Duodenal mucosa (tissue), 2 donors: Measurements from ENCODE around the gene PIK3C2A.
"Not testable (repeated sequence)": the region's sequence is repeated elsewhere in the genome, so short reads cannot be mapped to it uniquely, and the experiment has no call there.

ENCODE experiments used
- H3K27ac ChIP-seq: one replicate; pipeline ENCODE4 v1.7.0; 2013; ENCODE audit warnings: low read depth, low read length
- H3K27me3 ChIP-seq, 2 donors: one replicate each; pipeline ENCODE4 v1.7.0; 2013; ENCODE audit warnings: low read length in 2 of 2, control low read depth in 1 of 2; ENCODE audit not compliant: insufficient read depth in 2 of 2, control insufficient read depth in 1 of 2
- H3K36me3 ChIP-seq, 2 donors: one replicate each; pipeline ENCODE4 v1.7.0; 2013; ENCODE audit warnings: low read length in 2 of 2, control low read depth in 1 of 2; ENCODE audit not compliant: insufficient read depth in 2 of 2, control insufficient read depth in 1 of 2
- H3K4me1 ChIP-seq, 2 donors: one replicate each; pipeline ENCODE4 v1.7.0; 2013; ENCODE audit warnings: low read length in 2 of 2, control low read depth in 1 of 2; ENCODE audit not compliant: insufficient read depth in 2 of 2, control insufficient read depth in 1 of 2
- H3K4me3 ChIP-seq, 2 donors: one replicate each; pipeline ENCODE4 v1.7.0; 2013; ENCODE audit warnings: low read length in 2 of 2, low read depth in 1 of 2
- H3K9ac ChIP-seq, 2 donors: one replicate each; pipeline ENCODE4 v1.7.0; 2013; ENCODE audit warnings: low read length in 2 of 2, low read depth in 1 of 2
- H3K9me3 ChIP-seq, 2 donors: one replicate each; pipeline ENCODE4 v1.7.0; 2013; ENCODE audit warnings: low read length in 2 of 2, control low read depth in 1 of 2; ENCODE audit not compliant: control insufficient read depth in 1 of 2

PIK3C2A gene

GRCh38 chr11:17207317-17208256 lies at the start of gene PIK3C2A:
PIK3C2A (minus strand) TSS chr11:17207986; CDS start chr11:17169741, 38,245 bp downstream.
- no peaks in the 10 kb centered on the region for H3K27me3 ChIP-seq
- peak within 1 kb of the TSS; percentile 86 to 90 for H3K4me3 ChIP-seq
- peak within 1 kb of the TSS; percentile 96 for H3K27ac ChIP-seq
- H3K36me3 ChIP-seq: peaks cover 2 to 5% of the 10 kb centered on the region in 2 donors
- peaks cover 9 to 13% of the 10 kb centered on the region in 2 donors for H3K4me1 ChIP-seq
- peak within 1 kb of the TSS; percentile 83 to 95 for H3K9ac ChIP-seq
- H3K9me3 ChIP-seq: no peaks in the 10 kb centered on the region

- H3K9me3 ChIP-seq: no peaks in the 10 kb centered on the region
- H3K36me3 ChIP-seq: no peaks in the 10 kb centered on the region
- H3K9ac ChIP-seq: no peak overlapping the region
- peaks cover 5 to 7% of the 10 kb centered on the region in 2 donors for H3K4me1 ChIP-seq
- H3K27me3 ChIP-seq: no peaks in the 10 kb centered on the region
- no peak overlapping the region for H3K4me3 ChIP-seq
- H3K27ac ChIP-seq: no peak overlapping the region
Measured at GRCh38 chr11:17257196-17257595, 49.4 kb upstream of the PIK3C2A start.

DNA sequence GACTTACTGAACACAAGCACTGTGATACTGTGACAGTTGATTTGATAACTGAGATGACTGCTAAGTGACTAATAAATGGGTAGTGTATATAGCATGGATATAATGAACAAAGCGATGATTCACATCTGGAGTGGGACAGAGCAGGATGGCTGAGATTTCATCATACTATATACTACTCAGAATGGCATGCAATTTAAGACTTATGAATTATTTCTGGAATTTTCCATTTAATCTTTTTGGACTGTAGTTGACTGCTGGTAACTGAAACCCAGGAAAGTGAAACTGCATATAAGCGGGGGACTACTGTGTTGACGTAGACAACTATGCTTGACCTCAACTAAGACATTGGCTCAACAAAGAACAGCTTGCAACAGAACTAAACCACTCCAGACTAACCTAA lies 48.7 kb upstream of the PIK3C2A start:
- H3K4me1 ChIP-seq: peaks cover 5 to 7% of the 10 kb centered on the region in 2 donors
- H3K36me3 ChIP-seq: no peaks in the 10 kb centered on the region
- H3K9ac ChIP-seq: no peak overlapping the region
- H3K27me3 ChIP-seq: no peaks in the 10 kb centered on the region
- no peak overlapping the region for H3K4me3 ChIP-seq
- H3K27ac ChIP-seq: no peak overlapping the region
- no peaks in the 10 kb centered on the region for H3K9me3 ChIP-seq

DNA sequence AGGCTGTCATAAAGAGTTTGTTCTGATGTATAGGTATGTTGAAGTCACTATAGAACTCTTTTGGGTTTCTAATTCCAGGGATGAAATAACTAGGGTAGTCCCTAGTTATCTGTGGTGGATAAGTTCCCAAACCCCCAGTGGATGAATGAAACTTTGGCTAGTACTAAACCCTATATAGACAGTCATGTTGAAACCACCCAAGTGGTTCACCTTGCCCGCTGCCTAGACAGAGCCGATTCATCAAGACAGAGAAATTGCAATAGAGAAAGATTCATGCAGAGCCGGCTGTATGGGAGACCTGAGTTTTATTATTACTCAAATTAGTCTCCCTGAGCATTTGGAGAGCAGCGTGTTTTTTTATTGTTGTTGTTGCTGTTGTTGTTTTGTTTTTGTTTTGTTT lies 44.9 kb upstream of the PIK3C2A start:
- H3K9ac ChIP-seq: no peak overlapping the region
- no peaks in the 10 kb centered on the region for H3K36me3 ChIP-seq
- no peak overlapping the region for H3K27ac ChIP-seq
- H3K4me3 ChIP-seq: no peak overlapping the region
- no peaks in the 10 kb centered on the region for H3K9me3 ChIP-seq
- H3K4me1 ChIP-seq: no peaks in the 10 kb centered on the region
- H3K27me3 ChIP-seq: no peaks in the 10 kb centered on the region

GRCh38 chr11:17250561-17251350 lies 43.0 kb upstream of the PIK3C2A start:
- H3K9ac ChIP-seq: no peak overlapping the region
- no peaks in the 10 kb centered on the region for H3K27me3 ChIP-seq
- H3K27ac ChIP-seq: no peak overlapping the region
- no peaks in the 10 kb centered on the region for H3K9me3 ChIP-seq
- H3K36me3 ChIP-seq: no peaks in the 10 kb centered on the region
- H3K4me3 ChIP-seq: no peak overlapping the region
- no peaks in the 10 kb centered on the region for H3K4me1 ChIP-seq

- H3K4me3 ChIP-seq: no peak overlapping the region
- H3K4me1 ChIP-seq: no peaks in the 10 kb centered on the region
- no peaks in the 10 kb centered on the region for H3K9me3 ChIP-seq
- H3K36me3 ChIP-seq: no peaks in the 10 kb centered on the region
- peaks cover 0 to 4% of the 10 kb centered on the region in 2 donors for H3K27me3 ChIP-seq
- no peak overlapping the region for H3K27ac ChIP-seq
- H3K9ac ChIP-seq: no peak overlapping the region
Measured at GRCh38 chr11:17244046-17244445, 36.3 kb upstream of the PIK3C2A start.

DNA sequence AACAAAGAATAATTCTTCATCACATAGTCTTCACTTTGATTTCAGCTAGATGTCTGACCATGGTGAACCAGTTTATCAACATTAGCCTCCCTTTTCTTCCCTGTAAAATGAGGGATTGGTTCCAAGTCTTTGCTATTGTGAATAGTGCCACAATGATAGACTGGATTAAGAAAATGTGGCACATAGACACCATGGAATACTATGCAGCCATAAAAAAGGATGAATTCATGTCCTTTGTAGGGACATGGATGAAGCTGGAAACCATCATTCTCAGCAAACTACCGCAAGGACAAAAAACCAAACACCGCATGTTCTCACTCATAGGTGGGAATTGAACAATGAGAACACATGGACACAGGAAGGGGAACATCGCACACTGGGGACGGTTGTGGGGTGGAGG lies 35.2 kb upstream of the PIK3C2A start:
- H3K27ac ChIP-seq, H3K36me3 ChIP-seq, H3K9ac ChIP-seq, H3K4me1 ChIP-seq, H3K9me3 ChIP-seq, H3K27me3 ChIP-seq, H3K4me3 ChIP-seq: not testable (repeated sequence)

GRCh38 chr11:17240780-17241179 lies 33.0 kb upstream of the PIK3C2A start:
- Histone ChIP-seq H3K9ac (no peak overlapping the region), H3K27ac (no peak overlapping the region), H3K36me3 (no peaks in the 10 kb centered on the region), H3K4me1 (no peaks in the 10 kb centered on the region), H3K4me3 (no peak overlapping the region), H3K27me3 (peaks cover 4% of the 10 kb centered on the region in 2 donors), H3K9me3 (no peaks in the 10 kb centered on the region)

DNA sequence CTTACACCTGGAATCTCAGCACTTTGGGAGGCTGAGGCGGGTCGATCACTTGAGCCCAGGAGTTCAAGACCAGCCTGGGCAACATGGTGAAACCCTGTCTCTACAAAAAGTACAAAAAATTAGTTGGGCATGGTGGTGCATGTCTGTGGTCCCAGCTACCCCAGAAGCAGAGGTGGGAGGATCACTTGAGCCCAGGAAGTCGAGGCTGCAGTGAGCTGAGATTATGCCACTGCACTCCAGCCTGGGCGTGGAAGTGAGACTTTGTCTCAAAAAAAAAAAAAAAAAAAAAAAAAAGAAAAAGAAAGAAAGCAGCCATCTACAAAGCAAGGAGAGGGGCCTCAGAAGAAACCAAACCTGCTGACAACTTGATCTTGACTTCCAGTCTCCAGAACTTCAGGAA lies 32.1 kb upstream of the PIK3C2A start:
- not testable (repeated sequence) for H3K9ac ChIP-seq, H3K27ac ChIP-seq

GRCh38 chr11:17238377-17238776 lies 30.6 kb upstream of the PIK3C2A start:
- H3K4me1 ChIP-seq: no peaks in the 10 kb centered on the region
- no peak overlapping the region for H3K4me3 ChIP-seq
- no peak overlapping the region for H3K9ac ChIP-seq
- H3K9me3 ChIP-seq: no peaks in the 10 kb centered on the region
- peaks cover 0 to 4% of the 10 kb centered on the region in 2 donors for H3K27me3 ChIP-seq
- H3K36me3 ChIP-seq: no peaks in the 10 kb centered on the region
- no peak overlapping the region for H3K27ac ChIP-seq

More for the DNA sequence above, 32.1 kb upstream of the PIK3C2A start:
- not testable (repeated sequence) for H3K4me3 ChIP-seq, H3K4me1 ChIP-seq, H3K27me3 ChIP-seq, H3K36me3 ChIP-seq, H3K9me3 ChIP-seq
